Mesenchymal stem cell (in vitro differentiated cells and primary cell): Measurements from ENCODE around the gene CRISP1.
"Not testable (repeated sequence)": the region's sequence is repeated elsewhere in the genome, so short reads cannot be mapped to it uniquely, and the experiment has no call there.

Experiments used
- DNase-seq: peaks from one replicate; pipeline ENCODE4 v3.0.0-alpha.2; 2013
- H2AFZ ChIP-seq: one replicate; pipeline ENCODE4 v1.6.1; 2013; ENCODE audit warnings: low read depth, mild to moderate bottlenecking, control low read depth, inconsistent platforms, low read length, moderate library complexity
- H2AK5ac ChIP-seq: 2 replicates; pipeline ENCODE4 v1.6.1; 2013; ENCODE audit warnings: low read length, moderate library complexity, mild to moderate bottlenecking, inconsistent platforms; ENCODE audit not compliant: severe bottlenecking
- H2BK120ac ChIP-seq: one replicate; pipeline ENCODE4 v1.6.1; 2013; ENCODE audit warnings: low read depth, mild to moderate bottlenecking, inconsistent platforms, low read length, moderate library complexity
- H2BK12ac ChIP-seq, 2 experiments: one replicate each; pipeline ENCODE4 v1.6.1; 2013; ENCODE audit warnings: inconsistent platforms in 2 of 2, low read length in 2 of 2, mild to moderate bottlenecking in 2 of 2, moderate library complexity in 2 of 2, control low read depth in 1 of 2
- H2BK15ac ChIP-seq: one replicate; pipeline ENCODE4 v1.6.1; 2013; ENCODE audit warnings: mild to moderate bottlenecking, low read depth, inconsistent platforms; ENCODE audit not compliant: poor library complexity, severe bottlenecking
- H2BK5ac ChIP-seq: 2 replicates; pipeline ENCODE4 v1.6.1; 2013; ENCODE audit warnings: low read depth, mild to moderate bottlenecking, low read length, control low read depth, inconsistent platforms; ENCODE audit not compliant: poor library complexity, severe bottlenecking
- H3K14ac ChIP-seq, 2 experiments: one replicate each; pipeline ENCODE4 v1.6.1; 2013; ENCODE audit warnings: inconsistent platforms in 2 of 2, low read length in 2 of 2, control low read depth in 1 of 2, mild to moderate bottlenecking in 1 of 2, moderate library complexity in 1 of 2
- H3K18ac ChIP-seq, 2 experiments: one replicate each; pipeline ENCODE4 v1.6.1; 2013; ENCODE audit warnings: inconsistent platforms in 2 of 2, low read length in 2 of 2, control low read depth in 1 of 2, low read depth in 1 of 2, mild to moderate bottlenecking in 1 of 2
- H3K23ac ChIP-seq, 2 experiments: one replicate each; pipeline ENCODE4 v1.6.1; 2013; ENCODE audit warnings: inconsistent platforms in 2 of 2, low read length in 2 of 2, mild to moderate bottlenecking in 2 of 2, moderate library complexity in 2 of 2, control low read depth in 1 of 2
- H3K27ac ChIP-seq: 2 replicates; pipeline ENCODE4 v1.5.1; 2013; ENCODE audit warnings: mild to moderate bottlenecking, moderate library complexity, low read length, control low read depth, inconsistent platforms; ENCODE audit not compliant: poor library complexity, severe bottlenecking
- H3K27me3 ChIP-seq, 2 experiments: 2 replicates each; pipeline versions ENCODE4 v1.6.1 to v1.7.0; 2013; ENCODE audit warnings: low read length in 2 of 2, mild to moderate bottlenecking in 2 of 2, moderate library complexity in 2 of 2, control low read depth in 1 of 2, inconsistent platforms in 1 of 2; ENCODE audit not compliant: control insufficient read depth in 1 of 2, insufficient read depth in 1 of 2
- H3K36me3 ChIP-seq, 2 experiments: 2 replicates each; pipeline versions ENCODE4 v1.6.1 to v1.7.0; 2013; ENCODE audit warnings: low read length in 2 of 2, control low read depth in 1 of 2, inconsistent platforms in 1 of 2, low read depth in 1 of 2, mild to moderate bottlenecking in 1 of 2; ENCODE audit not compliant: insufficient read depth in 2 of 2, control insufficient read depth in 1 of 2
- H3K4ac ChIP-seq, 2 experiments: one replicate each; pipeline ENCODE4 v1.6.1; 2013; ENCODE audit warnings: inconsistent platforms in 2 of 2, low read length in 2 of 2, mild to moderate bottlenecking in 2 of 2, moderate library complexity in 2 of 2, control low read depth in 1 of 2, low read depth in 1 of 2
- H3K4me1 ChIP-seq: 2 replicates; pipeline ENCODE4 v1.6.1; 2013; ENCODE audit warnings: low read depth, low read length, control low read depth; ENCODE audit not compliant: control insufficient read depth, insufficient read depth
- H3K4me2 ChIP-seq: 2 replicates; pipeline ENCODE4 v1.6.1; 2013; ENCODE audit warnings: low read length, mild to moderate bottlenecking, inconsistent platforms; ENCODE audit not compliant: poor library complexity, severe bottlenecking
- H3K4me3 ChIP-seq, 2 experiments: 2 replicates each; pipeline versions ENCODE4 v1.5.1 to v1.7.0; 2013; ENCODE audit warnings: low read length in 2 of 2, mild to moderate bottlenecking in 2 of 2, control low read depth in 1 of 2, low read depth in 1 of 2; ENCODE audit not compliant: insufficient read depth in 1 of 2
- H3K79me1 ChIP-seq: replicated peaks from 2 replicates; pipeline ENCODE4 v1.6.1; 2013; ENCODE audit warnings: mild to moderate bottlenecking, control low read depth, low read length, inconsistent platforms; ENCODE audit not compliant: poor library complexity, severe bottlenecking
- H3K9ac ChIP-seq: 2 replicates; pipeline ENCODE4 v1.7.0; 2013; ENCODE audit warnings: mild to moderate bottlenecking, low read length, moderate library complexity
- H3K9me3 ChIP-seq: 2 replicates; pipeline ENCODE4 v1.7.0; 2013; ENCODE audit warnings: mild to moderate bottlenecking, low read length; ENCODE audit not compliant: control insufficient read depth
- H4K8ac ChIP-seq: one replicate; pipeline ENCODE4 v1.6.1; 2013; ENCODE audit warnings: inconsistent platforms, mild to moderate bottlenecking, low read length, moderate library complexity
- H4K91ac ChIP-seq: one replicate; pipeline ENCODE4 v1.6.1; 2013; ENCODE audit warnings: mild to moderate bottlenecking, low read length, inconsistent platforms
- WGBS: methylation state at CpG from one replicate; pipeline ENCODE4 v1.1.7; 2013; ENCODE audit warnings: mixed read lengths; 5-methylcytosine and 5-hydroxymethylcytosine counted together

The CRISP1 gene

DNA sequence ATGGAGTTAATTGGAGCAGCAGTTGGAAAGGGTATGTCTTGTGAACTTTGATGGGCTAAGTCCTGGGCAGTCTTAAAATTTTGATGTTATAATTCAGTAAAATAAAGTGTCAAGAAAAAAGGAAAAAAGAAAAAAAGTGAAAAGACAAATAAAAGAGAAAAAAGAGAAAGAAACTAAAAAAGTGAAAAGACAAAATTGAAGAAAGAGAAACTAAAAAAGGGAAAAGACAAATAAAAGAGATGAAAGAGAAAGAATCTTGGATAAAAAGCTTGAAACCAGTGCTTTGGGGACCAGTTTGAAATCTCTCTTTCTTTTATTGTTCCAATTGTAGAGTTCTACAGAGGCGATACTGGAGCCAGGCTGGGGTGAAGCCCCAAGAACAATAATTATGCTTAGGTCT is 67.2 kb downstream of the CRISP1 start:
- Histone ChIP-seq H2BK5ac (no peak overlapping the region), H4K8ac (no peak overlapping the region), H3K36me3 (no peaks in the 10 kb centered on the region), H3K4me2 (no peak overlapping the region), H3K9me3 (no peaks in the 10 kb centered on the region), H3K27me3 (no peaks in the 10 kb centered on the region), H3K4me1 (no peaks in the 10 kb centered on the region), H3K4ac (no peak overlapping the region), H2AFZ (no peak overlapping the region), H3K27ac (no peak overlapping the region), H3K23ac (no peak overlapping the region), H3K79me1 (no peaks in the 10 kb centered on the region), H4K91ac (no peak overlapping the region), H2AK5ac (no peak overlapping the region), H3K18ac (no peak overlapping the region), H3K14ac (no peak overlapping the region), H2BK12ac (no peak overlapping the region), H2BK120ac (no peak overlapping the region), H3K9ac (no peak overlapping the region), H2BK15ac (no peak overlapping the region), H3K4me3 (no peak overlapping the region)
- DNase-seq = no peak
- WGBS = 88% methylated on average over 1 of the region's 1 CpG

DNA sequence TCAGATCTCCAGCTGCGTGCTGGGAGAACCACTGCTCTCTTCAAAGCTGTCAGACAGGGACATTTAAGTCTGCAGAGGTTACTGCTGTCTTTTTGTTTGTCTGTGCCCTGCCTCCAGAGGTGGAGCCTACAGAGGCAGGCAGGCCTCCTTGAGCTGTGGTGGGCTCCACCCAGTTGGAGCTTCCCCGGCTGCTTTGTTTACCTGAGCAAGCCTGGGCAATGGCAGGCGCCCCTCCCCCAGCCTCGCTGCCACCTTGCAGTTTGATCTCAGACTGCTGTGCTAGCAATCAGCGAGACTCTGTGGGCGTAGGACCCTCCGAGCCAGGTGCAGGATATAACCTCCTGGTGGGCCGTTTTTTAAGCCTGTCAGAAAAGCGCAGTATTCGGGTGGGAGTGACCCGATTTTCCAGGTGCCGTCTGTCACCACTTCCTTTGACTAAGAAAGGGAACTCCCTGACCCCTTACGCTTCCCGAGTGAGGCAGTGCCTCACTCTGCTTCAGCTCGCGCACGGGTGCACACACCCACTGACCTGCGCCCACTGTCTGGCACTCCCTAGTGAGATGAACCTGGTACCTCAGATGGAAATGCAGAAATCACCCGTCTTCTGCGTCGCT is 69.4 kb downstream of the CRISP1 start:
- H3K4ac ChIP-seq, H3K4me1 ChIP-seq, H2BK12ac ChIP-seq, H3K4me2 ChIP-seq, H3K23ac ChIP-seq, H2BK5ac ChIP-seq, H3K9ac ChIP-seq, DNase-seq, H3K18ac ChIP-seq, H3K36me3 ChIP-seq, H3K27me3 ChIP-seq, H3K4me3 ChIP-seq, H2AK5ac ChIP-seq, H3K79me1 ChIP-seq, H4K91ac ChIP-seq, H3K14ac ChIP-seq, H3K27ac ChIP-seq, H2AFZ ChIP-seq, H2BK120ac ChIP-seq, H3K9me3 ChIP-seq, H2BK15ac ChIP-seq, H4K8ac ChIP-seq: not testable (repeated sequence)
- WGBS = 62% methylated on average over 20 of the region's 21 CpGs

DNA sequence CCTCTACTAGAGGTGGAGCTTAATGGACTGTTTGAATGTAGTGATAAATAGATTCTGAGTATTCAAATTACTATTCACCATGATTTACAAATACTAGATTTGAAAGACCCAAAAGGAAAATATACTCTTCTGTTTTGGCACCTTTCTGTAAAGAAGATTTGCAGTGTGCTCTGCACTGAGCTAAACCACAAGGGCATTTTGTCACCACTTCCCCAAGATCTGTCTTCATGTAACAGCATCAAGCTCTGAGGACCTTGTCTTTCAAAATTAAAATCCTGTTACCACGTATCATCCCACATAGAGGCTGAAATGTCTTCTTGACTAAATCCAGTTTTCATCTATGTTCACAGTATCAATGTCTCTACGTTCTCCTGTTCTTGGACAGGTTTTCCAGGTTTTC is 76.0 kb downstream of the CRISP1 start:
- Histone ChIP-seq H2BK15ac (no peak overlapping the region), H2BK120ac (no peak overlapping the region), H3K4ac (no peak overlapping the region), H4K8ac (no peak overlapping the region), H3K27ac (no peak overlapping the region), H4K91ac (no peak overlapping the region), H3K79me1 (no peaks in the 10 kb centered on the region), H3K18ac (no peak overlapping the region), H3K14ac (no peak overlapping the region), H3K4me3 (no peak overlapping the region), H3K23ac (no peak overlapping the region), H2AK5ac (no peak overlapping the region), H2AFZ (no peak overlapping the region), H3K9me3 (peaks cover 6% of the 10 kb centered on the region), H3K9ac (no peak overlapping the region), H3K36me3 (no peaks in the 10 kb centered on the region), H2BK12ac (no peak overlapping the region), H3K4me2 (no peak overlapping the region), H3K4me1 (no peaks in the 10 kb centered on the region), H3K27me3 (no peaks in the 10 kb centered on the region), H2BK5ac (no peak overlapping the region)
- 60% methylated on average over 2 of the region's 2 CpGs for WGBS
- DNase-seq = no peak

DNA sequence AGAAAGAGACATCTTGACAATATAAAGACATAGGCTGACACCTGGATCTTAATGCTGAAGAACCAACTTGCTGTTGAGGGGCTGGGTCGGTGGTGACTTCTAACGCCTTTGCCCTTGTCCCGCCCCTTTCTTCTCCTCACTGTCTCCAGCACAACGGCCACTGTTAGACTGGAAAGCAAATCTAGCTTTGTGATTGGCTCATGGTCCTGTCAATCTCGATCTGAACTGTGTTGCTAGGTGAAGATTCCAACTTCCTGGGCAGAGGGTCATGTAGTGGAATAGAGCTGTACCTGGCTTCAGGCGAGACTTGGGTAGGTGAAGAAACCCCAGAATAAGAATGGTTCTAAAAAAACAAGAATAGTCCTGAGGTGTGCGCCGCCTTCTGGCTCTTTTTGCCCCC is 79.2 kb downstream of the CRISP1 start, which contains the start of gene PGK2:
PGK2 (minus strand) TSS at position 110 of the 400 bp plus-strand sequence; CDS start at position 12, 98 bp downstream.
- 80% methylated on average over 8 of the region's 8 CpGs for WGBS
- H2AK5ac ChIP-seq = no peak within 1 kb of the TSS

More for the DNA sequence above, 79.2 kb downstream of the CRISP1 start, which contains the start of gene PGK2:
- Histone ChIP-seq H2BK5ac (no peak within 1 kb of the TSS), H3K23ac (no peak within 1 kb of the TSS), H3K27me3 (no peaks in the 10 kb centered on the region), H3K14ac (no peak within 1 kb of the TSS), H2BK120ac (no peak within 1 kb of the TSS), H4K91ac (no peak within 1 kb of the TSS), H3K18ac (no peak within 1 kb of the TSS), H3K4me1 (no peaks in the 10 kb centered on the region), H3K79me1 (no peaks in the 10 kb centered on the region), H2BK15ac (no peak within 1 kb of the TSS), H2BK12ac (no peak within 1 kb of the TSS), H3K9ac (no peak within 1 kb of the TSS), H3K27ac (no peak within 1 kb of the TSS), H3K4me2 (no peak within 1 kb of the TSS), H4K8ac (no peak within 1 kb of the TSS), H2AFZ (no peak within 1 kb of the TSS), H3K36me3 (no peaks in the 10 kb centered on the region), H3K4ac (no peak within 1 kb of the TSS), H3K4me3 (no peak within 1 kb of the TSS), H3K9me3 (peaks cover 6% of the 10 kb centered on the region)
- DNase-seq = no peak
